K562 (cell line): ENCODE results near the gene GRIA2. TPM values are rescaled to one million over a fixed set of nuclear protein-coding genes. Genes with fewer than 3 reads are reported as not detected.

Source experiments
- ATAC-seq: fragments of 200-7000 bp; cut with Tn5 transposase; 3 replicates; pipeline ENCODE4 v1.9.1; 2020; ENCODE audit warnings: moderate library complexity
- BruUV-seq: library from RNA; stranded (reverse); fragments of 400-500 nt; replicated peaks from 2 replicates; lab custom pipeline; 2021; lab: Mats Ljungman, UMichigan
- CTCF ChIA-PET: fragments of 300-600 bp; formaldehyde crosslinking; extraction: SDS; loops from one replicate; lab custom pipeline; 2021; ENCODE audit warnings: low intra/inter-chr PET ratio; lab: Yijun Ruan, JAX
- POLR2A ChIA-PET: fragments of 300-600, 350-650 bp; sonication (Branson Sonifier 250); formaldehyde crosslinking; extraction: SDS; loops from one replicate; lab custom pipeline; 2021; ENCODE audit warnings: antibody characterized with exemption, inconsistent platforms; lab: Yijun Ruan, JAX
- DNase-seq, 4 experiments: peaks; one replicate each; pipeline versions ENCODE4 v3.0.0 to v3.0.0-alpha.2; 2011 to 2018; ENCODE audit warnings: low spot score in 3 of 4, mixed read lengths in 3 of 4; ENCODE audit errors: extremely low read depth in 1 of 4
- FAIRE-seq: peaks from 2 replicates; lab custom pipeline; 2011; peaks lifted over from hg19 to GRCh38; lab: Jason Lieb, UNC
- H2AFZ ChIP-seq: 2 replicates; pipeline ENCODE4 v1.6.0; 2011; ENCODE audit warnings: low read depth, low read length, control low read depth, inconsistent platforms
- H3K27ac ChIP-seq: fragments of 200-600 bp; 3 replicates; pipeline ENCODE4 v1.8.0; 2011; ENCODE audit warnings: low read depth, mild to moderate bottlenecking, control low read depth, inconsistent platforms, low read length, moderate library complexity, mixed read lengths; ENCODE audit errors: extremely low read depth
- H3K27me3 ChIP-seq, 2 experiments: fragments of 300-600 bp in 1 of 2; 2 replicates in 1 of 2; 3 replicates in 1 of 2; pipeline versions ENCODE4 v1.6.0 to v1.8.0; 2011; ENCODE audit warnings: inconsistent platforms in 2 of 2, low read length in 2 of 2, mild to moderate bottlenecking in 1 of 2, mixed read lengths in 1 of 2, moderate library complexity in 1 of 2; ENCODE audit not compliant: control insufficient read depth in 2 of 2, insufficient read depth in 2 of 2
- H3K36me3 ChIP-seq: fragments of 300-600 bp; 3 replicates; pipeline ENCODE4 v1.8.0; 2011; ENCODE audit warnings: mild to moderate bottlenecking, low read length, inconsistent platforms; ENCODE audit not compliant: control insufficient read depth, insufficient read depth
- H3K4me1 ChIP-seq, 2 experiments: fragments of 200-600 bp in 1 of 2; replicated peaks in 1 of 2; 2 replicates in 1 of 2; 3 replicates in 1 of 2; pipeline versions ENCODE4 v1.5.1 to v1.8.0; 2011; ENCODE audit warnings: inconsistent platforms in 2 of 2, low read length in 2 of 2, mild to moderate bottlenecking in 1 of 2, mixed read lengths in 1 of 2, moderate library complexity in 1 of 2; ENCODE audit not compliant: control insufficient read depth in 2 of 2, insufficient read depth in 2 of 2
- H3K4me2 ChIP-seq: 2 replicates; pipeline ENCODE4 v1.6.1; 2011; ENCODE audit warnings: low read length, control low read depth, inconsistent platforms, mixed read lengths; ENCODE audit not compliant: insufficient read depth
- H3K4me3 ChIP-seq: fragments of 200-600 bp; sonication (generic), shearing (Covaris generic); 2 replicates; pipeline ENCODE4 v1.5.1; 2016; ENCODE audit warnings: control low read depth, inconsistent platforms
- H3K79me2 ChIP-seq: fragments of 200-600 bp; 3 replicates; pipeline ENCODE4 v1.8.0; 2011; ENCODE audit warnings: low read length, inconsistent platforms; ENCODE audit not compliant: control insufficient read depth, insufficient read depth
- H3K9ac ChIP-seq, 2 experiments: 2 replicates each; pipeline versions ENCODE4 v1.6.0 to v1.6.1; 2011; ENCODE audit warnings: low read depth in 2 of 2, low read length in 2 of 2, control low read depth in 1 of 2, inconsistent platforms in 1 of 2, mild to moderate bottlenecking in 1 of 2, mixed read lengths in 1 of 2; ENCODE audit not compliant: insufficient read depth in 1 of 2
- H3K9me1 ChIP-seq: one replicate; pipeline ENCODE4 v1.6.0; 2011; ENCODE audit warnings: inconsistent platforms, mild to moderate bottlenecking, low read length, moderate library complexity; ENCODE audit not compliant: control insufficient read depth, insufficient read depth
- H3K9me3 ChIP-seq: replicated peaks from 2 replicates; pipeline ENCODE4 v1.5.1; 2011; ENCODE audit warnings: low read depth, low read length, inconsistent platforms; ENCODE audit not compliant: control insufficient read depth, insufficient read depth
- H4K20me1 ChIP-seq: replicated peaks from 2 replicates; pipeline ENCODE4 v1.6.1; 2011; ENCODE audit warnings: low read length, inconsistent platforms, mixed read lengths; ENCODE audit not compliant: control insufficient read depth, insufficient read depth
- MTA3 ChIP-seq: fragments of 450-650 bp; formaldehyde crosslinking; IDR thresholded peaks from 2 replicates; pipeline ENCODE4 v1.6.1; 2017; ENCODE audit warnings: mild to moderate bottlenecking, borderline replicate concordance
- SAFB ChIP-seq: fragments of 200-400 bp; formaldehyde crosslinking; IDR thresholded peaks from 2 replicates; pipeline ENCODE4 v1.6.1; 2017; ENCODE audit warnings: low read depth, low read length, borderline replicate concordance
- SNRNP70 ChIP-seq: fragments of 200-400 bp; formaldehyde crosslinking; optimal IDR thresholded peaks from 2 replicates; pipeline ENCODE3; 2017; ENCODE audit warnings: low read depth, low read length
- ZNF253 ChIP-seq: fragments of 250-450 bp; sonication (Bioruptor Pico); conservative IDR thresholded peaks from 2 replicates; pipeline ENCODE4 v1.6.1; 2021; ENCODE audit warnings: mild to moderate bottlenecking
- ZNF311 ChIP-seq: fragments of 250-450 bp; sonication (Bioruptor Pico); IDR thresholded peaks from 2 replicates; pipeline ENCODE4 v1.4.0; 2020; ENCODE audit warnings: mild to moderate bottlenecking, moderate library complexity
- WGBS: fragments of 100-300 bp; shearing (Covaris generic); methylation state at CpG from one replicate; pipeline ENCODE4 v1.1.6; 2016; ENCODE audit warnings: low coverage, mixed read lengths; ENCODE audit not compliant: insufficient coverage; ENCODE audit errors: missing lambda C conversion rate; 5-methylcytosine and 5-hydroxymethylcytosine counted together
- in situ Hi-C: fragments of 300-500 bp; cut with MboI; formaldehyde crosslinking; loops from 4 replicates; pipeline ENCODE4 v1.15.0; 2018; ENCODE audit warnings: inconsistent platforms, mixed read lengths
- intact Hi-C: fragments of 100-400 bp; cut with micrococcal nuclease; formaldehyde crosslinking; loops from 2 replicates; pipeline ENCODE4 v1.14.2; 2022
- polyA plus RNA-seq, 8 experiments: library from polyadenylated mRNA; depleted of rRNA in 4 of 8; stranded (reverse) in 5 of 8; unstranded in 3 of 8; fragments of >200 nt; fragmentation: Nextera tagmentation in 2 of 8; fragmentation: Illumina TruSeq in 1 of 8; extraction: Ambion mirVana in 2 of 8; extraction: Trizol in 1 of 8; gene quantifications; 2 replicates each; pipeline versions ENCODE4 v1.2.1 to v1.2.3, GENCODE V29; 2011 to 2014; ENCODE audit warnings: inconsistent platforms in 1 of 8, missing spikeins in 1 of 8
- total RNA-seq, 7 experiments: library from RNA; depleted of rRNA in 6 of 7; stranded (reverse); fragments of >200 nt in 6 of 7; fragmentation: Illumina TruSeq in 2 of 7; extraction: Trizol in 2 of 7; gene quantifications; 2 replicates each; pipeline versions ENCODE4 v1.2.1 to v1.2.3, GENCODE V29; 2011 to 2021; ENCODE audit warnings: low replicate concordance in 1 of 7
- TF ChIP-seq, protein P1 (sequence below), 2 experiments: IDR thresholded peaks; 2 replicates each; pipeline ENCODE4 v1.6.1; 2011; ENCODE audit warnings: borderline replicate concordance in 1 of 2, control low read depth in 1 of 2, low read depth in 1 of 2, low read length in 1 of 2, mild to moderate bottlenecking in 1 of 2, mixed read lengths in 1 of 2, moderate library complexity in 1 of 2; ENCODE audit not compliant: insufficient read depth in 1 of 2, insufficient read length in 1 of 2, poor library complexity in 1 of 2, severe bottlenecking in 1 of 2; ENCODE audit errors: extremely low read depth in 1 of 2
- TF ChIP-seq, protein P2 (sequence below): fragments of 450-650 bp; IDR thresholded peaks from 2 replicates; pipeline ENCODE4 v1.6.1; 2018; ENCODE audit warnings: mild to moderate bottlenecking, low read depth; ENCODE audit not compliant: partially characterized antibody
- TF ChIP-seq, protein P3 (sequence below): fragments of 450-650 bp; IDR thresholded peaks from 2 replicates; pipeline ENCODE4 v1.6.1; 2017; ENCODE audit warnings: antibody characterized with exemption, mild to moderate bottlenecking
- TF ChIP-seq, protein P4 (sequence below): fragments of 250-450 bp; sonication (Bioruptor Pico); IDR thresholded peaks from 2 replicates; pipeline ENCODE4 v1.9.0; 2021; ENCODE audit warnings: mild to moderate bottlenecking, inconsistent platforms

Gene GRIA2
- total and polyA plus RNA-seq, 9 of the 15 experiments (the other 6 are each of a cell fraction or from before 2014, with no cell fraction given), result 0.07 TPM; not detected in 8

DNA sequence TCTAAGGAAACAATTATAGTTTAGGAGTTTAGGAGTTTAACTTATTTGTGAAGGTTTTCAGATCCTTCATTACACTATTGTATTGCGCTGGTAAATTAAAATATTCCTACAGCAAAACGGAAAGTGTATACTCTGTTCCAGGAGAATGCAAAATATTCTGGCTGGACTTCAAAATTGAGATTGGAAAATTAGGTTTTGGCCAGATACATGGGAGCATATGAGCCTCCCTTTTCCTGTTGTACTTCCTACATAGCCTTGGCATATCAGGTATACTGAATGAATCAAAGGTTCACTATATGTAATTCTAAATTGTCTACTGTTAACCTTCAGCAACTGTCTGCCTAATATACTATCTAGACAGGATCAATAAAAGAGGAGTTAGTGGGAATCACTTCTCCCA, 25.2 kb upstream of the GRIA2 start:
- ChIA-PET POLR2A (no interaction called here), CTCF (no interaction called here)
- TF ChIP-seq SNRNP70 (no peak), ZNF311 (CRISPR knock-in tag) (no peak), SAFB (no peak), ZNF253 (CRISPR knock-in tag) (no peak), MTA3 (no peak)
- TF ChIP-seq, protein P1, sequence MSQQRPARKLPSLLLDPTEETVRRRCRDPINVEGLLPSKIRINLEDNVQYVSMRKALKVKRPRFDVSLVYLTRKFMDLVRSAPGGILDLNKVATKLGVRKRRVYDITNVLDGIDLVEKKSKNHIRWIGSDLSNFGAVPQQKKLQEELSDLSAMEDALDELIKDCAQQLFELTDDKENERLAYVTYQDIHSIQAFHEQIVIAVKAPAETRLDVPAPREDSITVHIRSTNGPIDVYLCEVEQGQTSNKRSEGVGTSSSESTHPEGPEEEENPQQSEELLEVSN (IDR thresholded peaks at IDR 0.05; ENCODE audit: borderline replicate concordance in 1 of 2, extremely low read depth in 1 of 2, insufficient read depth in 1 of 2, insufficient read length in 1 of 2, low read depth in 1 of 2, low read length in 1 of 2, poor library complexity in 1 of 2, severe bottlenecking in 1 of 2), result no peak
- TF ChIP-seq, protein P2, sequence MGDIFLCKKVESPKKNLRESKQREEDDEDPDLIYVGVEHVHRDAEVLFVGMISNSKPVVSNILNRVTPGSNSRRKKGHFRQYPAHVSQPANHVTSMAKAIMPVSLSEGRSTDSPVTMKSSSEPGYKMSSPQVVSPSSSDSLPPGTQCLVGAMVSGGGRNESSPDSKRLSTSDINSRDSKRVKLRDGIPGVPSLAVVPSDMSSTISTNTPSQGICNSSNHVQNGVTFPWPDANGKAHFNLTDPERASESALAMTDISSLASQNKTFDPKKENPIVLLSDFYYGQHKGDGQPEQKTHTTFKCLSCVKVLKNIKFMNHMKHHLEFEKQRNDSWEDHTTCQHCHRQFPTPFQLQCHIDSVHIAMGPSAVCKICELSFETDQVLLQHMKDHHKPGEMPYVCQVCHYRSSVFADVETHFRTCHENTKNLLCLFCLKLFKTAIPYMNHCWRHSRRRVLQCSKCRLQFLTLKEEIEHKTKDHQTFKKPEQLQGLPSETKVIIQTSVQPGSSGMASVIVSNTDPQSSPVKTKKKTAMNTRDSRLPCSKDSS, result no peak
- TF ChIP-seq, protein P3, sequence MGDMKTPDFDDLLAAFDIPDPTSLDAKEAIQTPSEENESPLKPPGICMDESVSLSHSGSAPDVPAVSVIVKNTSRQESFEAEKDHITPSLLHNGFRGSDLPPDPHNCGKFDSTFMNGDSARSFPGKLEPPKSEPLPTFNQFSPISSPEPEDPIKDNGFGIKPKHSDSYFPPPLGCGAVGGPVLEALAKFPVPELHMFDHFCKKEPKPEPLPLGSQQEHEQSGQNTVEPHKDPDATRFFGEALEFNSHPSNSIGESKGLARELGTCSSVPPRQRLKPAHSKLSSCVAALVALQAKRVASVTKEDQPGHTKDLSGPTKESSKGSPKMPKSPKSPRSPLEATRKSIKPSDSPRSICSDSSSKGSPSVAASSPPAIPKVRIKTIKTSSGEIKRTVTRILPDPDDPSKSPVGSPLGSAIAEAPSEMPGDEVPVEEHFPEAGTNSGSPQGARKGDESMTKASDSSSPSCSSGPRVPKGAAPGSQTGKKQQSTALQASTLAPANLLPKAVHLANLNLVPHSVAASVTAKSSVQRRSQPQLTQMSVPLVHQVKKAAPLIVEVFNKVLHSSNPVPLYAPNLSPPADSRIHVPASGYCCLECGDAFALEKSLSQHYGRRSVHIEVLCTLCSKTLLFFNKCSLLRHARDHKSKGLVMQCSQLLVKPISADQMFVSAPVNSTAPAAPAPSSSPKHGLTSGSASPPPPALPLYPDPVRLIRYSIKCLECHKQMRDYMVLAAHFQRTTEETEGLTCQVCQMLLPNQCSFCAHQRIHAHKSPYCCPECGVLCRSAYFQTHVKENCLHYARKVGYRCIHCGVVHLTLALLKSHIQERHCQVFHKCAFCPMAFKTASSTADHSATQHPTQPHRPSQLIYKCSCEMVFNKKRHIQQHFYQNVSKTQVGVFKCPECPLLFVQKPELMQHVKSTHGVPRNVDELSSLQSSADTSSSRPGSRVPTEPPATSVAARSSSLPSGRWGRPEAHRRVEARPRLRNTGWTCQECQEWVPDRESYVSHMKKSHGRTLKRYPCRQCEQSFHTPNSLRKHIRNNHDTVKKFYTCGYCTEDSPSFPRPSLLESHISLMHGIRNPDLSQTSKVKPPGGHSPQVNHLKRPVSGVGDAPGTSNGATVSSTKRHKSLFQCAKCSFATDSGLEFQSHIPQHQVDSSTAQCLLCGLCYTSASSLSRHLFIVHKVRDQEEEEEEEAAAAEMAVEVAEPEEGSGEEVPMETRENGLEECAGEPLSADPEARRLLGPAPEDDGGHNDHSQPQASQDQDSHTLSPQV, result no peak
- TF ChIP-seq, protein P4, sequence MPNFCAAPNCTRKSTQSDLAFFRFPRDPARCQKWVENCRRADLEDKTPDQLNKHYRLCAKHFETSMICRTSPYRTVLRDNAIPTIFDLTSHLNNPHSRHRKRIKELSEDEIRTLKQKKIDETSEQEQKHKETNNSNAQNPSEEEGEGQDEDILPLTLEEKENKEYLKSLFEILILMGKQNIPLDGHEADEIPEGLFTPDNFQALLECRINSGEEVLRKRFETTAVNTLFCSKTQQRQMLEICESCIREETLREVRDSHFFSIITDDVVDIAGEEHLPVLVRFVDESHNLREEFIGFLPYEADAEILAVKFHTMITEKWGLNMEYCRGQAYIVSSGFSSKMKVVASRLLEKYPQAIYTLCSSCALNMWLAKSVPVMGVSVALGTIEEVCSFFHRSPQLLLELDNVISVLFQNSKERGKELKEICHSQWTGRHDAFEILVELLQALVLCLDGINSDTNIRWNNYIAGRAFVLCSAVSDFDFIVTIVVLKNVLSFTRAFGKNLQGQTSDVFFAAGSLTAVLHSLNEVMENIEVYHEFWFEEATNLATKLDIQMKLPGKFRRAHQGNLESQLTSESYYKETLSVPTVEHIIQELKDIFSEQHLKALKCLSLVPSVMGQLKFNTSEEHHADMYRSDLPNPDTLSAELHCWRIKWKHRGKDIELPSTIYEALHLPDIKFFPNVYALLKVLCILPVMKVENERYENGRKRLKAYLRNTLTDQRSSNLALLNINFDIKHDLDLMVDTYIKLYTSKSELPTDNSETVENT, result no peak
- Histone ChIP-seq H3K4me1 (no peaks in the 10 kb centered on the region), H3K4me2 (no peak overlapping the region), H3K27ac (no peak overlapping the region), H3K79me2 (no peaks in the 10 kb centered on the region), H2AFZ (no peak overlapping the region), H3K27me3 (no peaks in the 10 kb centered on the region), H3K36me3 (no peaks in the 10 kb centered on the region), H3K9me1 (no peaks in the 10 kb centered on the region), H3K9me3 (no peaks in the 10 kb centered on the region), H3K4me3 (no peak overlapping the region), H4K20me1 (no peaks in the 10 kb centered on the region), H3K9ac (no peak overlapping the region)
- FAIRE-seq, result no peak
- ATAC-seq, result no peak
- BruUV-seq, result no TSS peak
- 0% methylated on average over 2 of the region's 2 CpGs for WGBS
- DNase-seq, result no peak
- in situ Hi-C loops (no loop called here), intact Hi-C loops (no loop called here)
